B cell (primary cell): ENCODE data around the gene TBC1D14. TPM values are rescaled to one million over a fixed set of nuclear protein-coding genes. Genes with fewer than 3 reads are reported as not detected.

Experiments
- ATAC-seq: fragments of 200-7000 bp; cut with Tn5 transposase; one replicate; pipeline ENCODE4 v1.10.0; 2021; ENCODE audit warnings: low read depth, mild to moderate bottlenecking, moderate number of reproducible peaks, moderate library complexity
- CTCF ChIA-PET: fragments of 350-600 bp; sonication (Branson Sonifier 250); formaldehyde crosslinking; loops from one replicate; lab custom pipeline; 2021; ENCODE audit warnings: antibody characterized with exemption, inconsistent platforms; lab: Charles Lee
- POLR2A ChIA-PET: fragments of 350-600 bp; sonication (Branson Sonifier 250); formaldehyde crosslinking; loops from one replicate; lab custom pipeline; 2021; ENCODE audit warnings: antibody characterized with exemption; lab: Charles Lee
- DNase-seq: peaks from one replicate; pipeline ENCODE4 v3.0.0; 2013
- H2AFZ ChIP-seq: 2 replicates; pipeline ENCODE4 v1.6.1; 2012; ENCODE audit warnings: mild to moderate bottlenecking, low read depth, low read length; ENCODE audit not compliant: insufficient read depth, poor library complexity, severe bottlenecking
- H3K27ac ChIP-seq, 2 donors: 1 replicate in 1 of 2; 2 replicates in 1 of 2; pipeline ENCODE4 v1.5.1; 2012 to 2013; ENCODE audit warnings: low read length in 2 of 2, mild to moderate bottlenecking in 2 of 2, moderate library complexity in 1 of 2
- H3K27me3 ChIP-seq, 4 experiments: fragments of 200-600 bp in 1 of 4; sonication (generic) in 1 of 4; replicated peaks in 1 of 4; 1 replicate in 2 of 4; 2 replicates in 2 of 4; pipeline versions ENCODE4 v1.6.1 to v1.7.0; 2013 to 2016; ENCODE audit warnings: low read length in 3 of 4, mild to moderate bottlenecking in 2 of 4, mixed read lengths in 1 of 4, moderate library complexity in 1 of 4; ENCODE audit not compliant: insufficient read depth in 4 of 4, control insufficient read depth in 3 of 4; ENCODE audit errors: control extremely low read depth in 1 of 4
- H3K36me3 ChIP-seq, 2 experiments: replicated peaks in 1 of 2; 1 replicate in 1 of 2; 2 replicates in 1 of 2; pipeline versions ENCODE4 v1.6.1 to v1.7.1; 2013; ENCODE audit warnings: low read length in 1 of 2; ENCODE audit not compliant: insufficient read depth in 2 of 2, control insufficient read depth in 1 of 2; ENCODE audit errors: control extremely low read depth in 1 of 2, extremely low read depth in 1 of 2
- H3K4me1 ChIP-seq, 2 donors: fragments of 200-600 bp in 1 of 2; sonication (generic) in 1 of 2; 1 replicate in 1 of 2; 2 replicates in 1 of 2; pipeline versions ENCODE4 v1.5.1 to v1.6.1; 2013 to 2017; ENCODE audit warnings: low read length in 2 of 2; ENCODE audit not compliant: control insufficient read depth in 2 of 2, insufficient read depth in 2 of 2
- H3K4me2 ChIP-seq: replicated peaks from 2 replicates; pipeline ENCODE3; 2012; ENCODE audit warnings: mild to moderate bottlenecking, low read depth, low read length; ENCODE audit not compliant: poor library complexity, severe bottlenecking
- H3K4me3 ChIP-seq, 5 experiments: fragments of 200-600 bp in 1 of 5; sonication (generic) in 1 of 5; 1 replicate in 3 of 5; 2 replicates in 2 of 5; pipeline versions ENCODE4 v1.5.1 to v1.7.0; 2011 to 2016; ENCODE audit warnings: low read length in 4 of 5, mild to moderate bottlenecking in 4 of 5, low read depth in 2 of 5, control low read depth in 1 of 5, moderate library complexity in 1 of 5; ENCODE audit not compliant: insufficient read depth in 1 of 5; ENCODE audit errors: control extremely low read depth in 1 of 5, extremely low read depth in 1 of 5
- H3K79me2 ChIP-seq: fragments of 200-600 bp; sonication (generic); one replicate; pipeline ENCODE4 v1.6.0; 2016; ENCODE audit warnings: low read length; ENCODE audit not compliant: control insufficient read depth, insufficient read depth
- H3K9ac ChIP-seq: fragments of 200-600 bp; sonication (generic); 2 replicates; pipeline ENCODE4 v1.6.1; 2017; ENCODE audit warnings: mild to moderate bottlenecking, low read length, moderate library complexity
- H3K9me3 ChIP-seq, 3 donors: one replicate each; pipeline versions ENCODE4 v1.6.1 to v1.7.1; 2013; ENCODE audit warnings: low read length in 2 of 3; ENCODE audit not compliant: control insufficient read depth in 2 of 3, insufficient read depth in 1 of 3; ENCODE audit errors: control extremely low read depth in 1 of 3
- H4K20me1 ChIP-seq: 2 replicates; pipeline ENCODE4 v1.6.0; 2012; ENCODE audit warnings: mild to moderate bottlenecking, low read length; ENCODE audit not compliant: insufficient read depth, control insufficient read depth, poor library complexity, severe bottlenecking
- H3K27ac Mint-ChIP-seq: one replicate; pipeline ENCODE4 v1.8.0; 2021; ENCODE audit warnings: mixed read lengths
- H3K27me3 Mint-ChIP-seq: one replicate; pipeline ENCODE4 v1.8.0; 2021; ENCODE audit warnings: mixed read lengths
- H3K4me1 Mint-ChIP-seq: one replicate; pipeline ENCODE4 v1.8.0; 2021; ENCODE audit warnings: mixed read lengths
- H3K4me3 Mint-ChIP-seq: one replicate; pipeline ENCODE4 v1.8.0; 2021; ENCODE audit warnings: mixed read lengths
- H3K9me3 Mint-ChIP-seq: one replicate; pipeline ENCODE4 v1.8.0; 2022; ENCODE audit warnings: mixed read lengths; ENCODE audit not compliant: insufficient read depth
- CTCF ChIP-seq: fragments of 200-600 bp; IDR thresholded peaks from one replicate; pipeline ENCODE4 v1.8.0; 2022; ENCODE audit warnings: antibody characterized with exemption, mild to moderate bottlenecking
- EZH2 ChIP-seq: IDR thresholded peaks from 2 replicates; pipeline ENCODE4 v1.6.1; 2012; ENCODE audit warnings: borderline replicate concordance, low read depth, mild to moderate bottlenecking, moderate library complexity, low read length; ENCODE audit not compliant: insufficient read depth, poor library complexity, severe bottlenecking
- WGBS: methylation state at CpG from one replicate; pipeline ENCODE4 v1.1.5; 2013; ENCODE audit warnings: missing lambda C conversion rate; ENCODE audit not compliant: insufficient coverage; 5-methylcytosine and 5-hydroxymethylcytosine counted together
- intact Hi-C: fragments of 100-400 bp; cut with micrococcal nuclease; formaldehyde crosslinking; loops from one replicate; pipeline ENCODE4 v1.10.0; 2022
- polyA plus RNA-seq: library from polyadenylated mRNA; depleted of rRNA; stranded (reverse); fragments of >200 nt; gene quantifications from 2 replicates; pipeline ENCODE4 v1.2.3, GENCODE V29; 2012
- total RNA-seq, 2 donors: library from RNA; stranded (reverse); fragments of 120-200 nt in 1 of 2; gene quantifications; 1 replicate in 1 of 2; 2 replicates in 1 of 2; pipeline versions ENCODE4 v1.2.3 to v1.2.4, GENCODE V29; 2013 to 2022

Gene TBC1D14
- total and polyA plus RNA-seq, 2 donors (not counting 1 experiment from before 2014, with no cell fraction given): 21.9 to 42.0 TPM

DNA sequence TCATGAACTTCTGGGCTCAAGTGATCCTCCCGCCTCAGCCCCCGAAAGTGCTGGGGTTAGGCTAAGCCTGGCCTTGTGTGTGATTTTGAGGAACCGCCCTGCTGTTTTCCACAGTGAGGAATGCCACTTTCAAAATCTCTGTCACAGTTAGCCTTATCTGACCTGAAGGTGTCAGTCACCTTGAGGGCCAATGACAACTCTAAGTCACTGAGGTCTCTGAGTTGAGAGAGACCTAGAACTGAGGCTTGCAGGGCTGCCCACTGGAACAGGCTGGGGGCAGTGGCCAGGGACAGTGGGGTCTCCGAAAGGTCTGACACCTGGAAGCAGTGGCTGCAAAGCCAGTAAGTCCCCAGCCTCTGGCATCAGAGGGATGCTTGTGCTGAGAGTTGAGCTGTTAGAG, 139.7 kb downstream of the TBC1D14 start:
- H4K20me1 ChIP-seq: peaks cover 98% of the 10 kb centered on the region
- H2AFZ ChIP-seq: no peak overlapping the region
- H3K4me2 ChIP-seq: no peak overlapping the region
- H3K4me1 ChIP-seq: peaks cover 25 to 42% of the 10 kb centered on the region in 2 donors
- peaks cover 100% of the 10 kb centered on the region for H3K79me2 ChIP-seq
- no peak overlapping the region for H3K4me3 ChIP-seq
- no peak overlapping the region for H3K27ac ChIP-seq
- ATAC-seq (no peak), DNase-seq (no peak)
- peaks cover 3 to 32% of the 10 kb centered on the region in 2 experiments for H3K36me3 ChIP-seq
- no peak for TF ChIP-seq CTCF
- no peak for TF ChIP-seq EZH2
- Mint-ChIP-seq H3K4me1 (peaks cover 53% of the 10 kb centered on the region), H3K27ac (no peak overlapping the region), H3K4me3 (no peak overlapping the region), H3K9me3 (no peaks in the 10 kb centered on the region), H3K27me3 (no peaks in the 10 kb centered on the region)
- 100% methylated on average over 4 of the region's 4 CpGs for WGBS
- H3K9me3 ChIP-seq: no peaks in the 10 kb centered on the region
- intact Hi-C loops: no loop called here
- H3K27me3 ChIP-seq: no peaks in the 10 kb centered on the region
- POLR2A ChIA-PET: no interaction called here
- CTCF ChIA-PET: interaction anchor here (9.5 kb wide), 1 partner anchor 17 kb away, joined by 164 read pairs; the partner anchor contains the start of gene GRPEL1
- H3K9ac ChIP-seq: no peak overlapping the region

GRCh38 chr4:7049739-7050138, 140.1 kb downstream of the TBC1D14 start:
- peaks cover 98% of the 10 kb centered on the region for H4K20me1 ChIP-seq
- peaks cover 48% of the 10 kb centered on the region for H3K4me1 Mint-ChIP-seq
- WGBS: 94% methylated on average over 11 of the region's 11 CpGs
- H3K27me3 Mint-ChIP-seq: no peaks in the 10 kb centered on the region
- no peak overlapping the region for H3K27ac Mint-ChIP-seq
- H3K9me3 Mint-ChIP-seq: no peaks in the 10 kb centered on the region
- ChIA-PET POLR2A (no interaction called here), CTCF (interaction anchor here (9.5 kb wide), 1 partner anchor 17 kb away, joined by 164 read pairs; the partner anchor contains the start of gene GRPEL1)
- H2AFZ ChIP-seq: no peak overlapping the region
- peaks cover 21 to 37% of the 10 kb centered on the region in 2 donors for H3K4me1 ChIP-seq
- DNase-seq (no peak), ATAC-seq (no peak)
- no peak overlapping the region for H3K4me3 ChIP-seq
- H3K79me2 ChIP-seq: peaks cover 100% of the 10 kb centered on the region
- H3K27me3 ChIP-seq: no peaks in the 10 kb centered on the region
- intact Hi-C loops: no loop called here
- H3K9ac ChIP-seq: no peak overlapping the region
- H3K36me3 ChIP-seq: peaks cover 3 to 36% of the 10 kb centered on the region in 2 experiments
- TF ChIP-seq EZH2 (no peak), CTCF (no peak)
- H3K4me3 Mint-ChIP-seq: no peak overlapping the region
- H3K27ac ChIP-seq: no peak overlapping the region
- H3K4me2 ChIP-seq: no peak overlapping the region
- H3K9me3 ChIP-seq: no peaks in the 10 kb centered on the region
